K562 (cell line): Measurements from ENCODE around the gene IFRD1. TPM values are rescaled to one million over a fixed set of nuclear protein-coding genes. Genes with fewer than 3 reads are reported as not detected.
A peak's percentile ranks its signal among the peaks of the same experiment; 100 is the strongest.

Experiments used
- ATAC-seq: fragments of 200-7000 bp; cut with Tn5 transposase; 3 replicates; pipeline ENCODE4 v1.9.1; 2020; ENCODE audit warnings: moderate library complexity
- BruUV-seq: library from RNA; stranded (reverse); fragments of 400-500 nt; replicated peaks from 2 replicates; lab custom pipeline; 2021; lab: Mats Ljungman, UMichigan
- CTCF ChIA-PET: fragments of 300-600 bp; formaldehyde crosslinking; extraction: SDS; loops from one replicate; lab custom pipeline; 2021; ENCODE audit warnings: low intra/inter-chr PET ratio; lab: Yijun Ruan, JAX
- POLR2A ChIA-PET: fragments of 300-600, 350-650 bp; sonication (Branson Sonifier 250); formaldehyde crosslinking; extraction: SDS; loops from one replicate; lab custom pipeline; 2021; ENCODE audit warnings: antibody characterized with exemption, inconsistent platforms; lab: Yijun Ruan, JAX
- DNase-seq, 4 experiments: peaks; one replicate each; pipeline versions ENCODE4 v3.0.0 to v3.0.0-alpha.2; 2011 to 2018; ENCODE audit warnings: low spot score in 3 of 4, mixed read lengths in 3 of 4; ENCODE audit errors: extremely low read depth in 1 of 4
- FAIRE-seq: peaks from 2 replicates; lab custom pipeline; 2011; peaks lifted over from hg19 to GRCh38; lab: Jason Lieb, UNC
- H2AFZ ChIP-seq: 2 replicates; pipeline ENCODE4 v1.6.0; 2011; ENCODE audit warnings: low read depth, low read length, control low read depth, inconsistent platforms
- H3K27ac ChIP-seq: fragments of 200-600 bp; 3 replicates; pipeline ENCODE4 v1.8.0; 2011; ENCODE audit warnings: low read depth, mild to moderate bottlenecking, control low read depth, inconsistent platforms, low read length, moderate library complexity, mixed read lengths; ENCODE audit errors: extremely low read depth
- H3K27me3 ChIP-seq, 2 experiments: fragments of 300-600 bp in 1 of 2; 2 replicates in 1 of 2; 3 replicates in 1 of 2; pipeline versions ENCODE4 v1.6.0 to v1.8.0; 2011; ENCODE audit warnings: inconsistent platforms in 2 of 2, low read length in 2 of 2, mild to moderate bottlenecking in 1 of 2, mixed read lengths in 1 of 2, moderate library complexity in 1 of 2; ENCODE audit not compliant: control insufficient read depth in 2 of 2, insufficient read depth in 2 of 2
- H3K36me3 ChIP-seq: fragments of 300-600 bp; 3 replicates; pipeline ENCODE4 v1.8.0; 2011; ENCODE audit warnings: mild to moderate bottlenecking, low read length, inconsistent platforms; ENCODE audit not compliant: control insufficient read depth, insufficient read depth
- H3K4me1 ChIP-seq, 2 experiments: fragments of 200-600 bp in 1 of 2; replicated peaks in 1 of 2; 2 replicates in 1 of 2; 3 replicates in 1 of 2; pipeline versions ENCODE4 v1.5.1 to v1.8.0; 2011; ENCODE audit warnings: inconsistent platforms in 2 of 2, low read length in 2 of 2, mild to moderate bottlenecking in 1 of 2, mixed read lengths in 1 of 2, moderate library complexity in 1 of 2; ENCODE audit not compliant: control insufficient read depth in 2 of 2, insufficient read depth in 2 of 2
- H3K4me2 ChIP-seq: 2 replicates; pipeline ENCODE4 v1.6.1; 2011; ENCODE audit warnings: low read length, control low read depth, inconsistent platforms, mixed read lengths; ENCODE audit not compliant: insufficient read depth
- H3K4me3 ChIP-seq: fragments of 200-600 bp; sonication (generic), shearing (Covaris generic); 2 replicates; pipeline ENCODE4 v1.5.1; 2016; ENCODE audit warnings: control low read depth, inconsistent platforms
- H3K79me2 ChIP-seq: fragments of 200-600 bp; 3 replicates; pipeline ENCODE4 v1.8.0; 2011; ENCODE audit warnings: low read length, inconsistent platforms; ENCODE audit not compliant: control insufficient read depth, insufficient read depth
- H3K9ac ChIP-seq, 2 experiments: 2 replicates each; pipeline versions ENCODE4 v1.6.0 to v1.6.1; 2011; ENCODE audit warnings: low read depth in 2 of 2, low read length in 2 of 2, control low read depth in 1 of 2, inconsistent platforms in 1 of 2, mild to moderate bottlenecking in 1 of 2, mixed read lengths in 1 of 2; ENCODE audit not compliant: insufficient read depth in 1 of 2
- H3K9me1 ChIP-seq: one replicate; pipeline ENCODE4 v1.6.0; 2011; ENCODE audit warnings: inconsistent platforms, mild to moderate bottlenecking, low read length, moderate library complexity; ENCODE audit not compliant: control insufficient read depth, insufficient read depth
- H3K9me3 ChIP-seq: replicated peaks from 2 replicates; pipeline ENCODE4 v1.5.1; 2011; ENCODE audit warnings: low read depth, low read length, inconsistent platforms; ENCODE audit not compliant: control insufficient read depth, insufficient read depth
- H4K20me1 ChIP-seq: replicated peaks from 2 replicates; pipeline ENCODE4 v1.6.1; 2011; ENCODE audit warnings: low read length, inconsistent platforms, mixed read lengths; ENCODE audit not compliant: control insufficient read depth, insufficient read depth
- BACH1 ChIP-seq: fragments of 200-800 bp; sonication (Bioruptor generic); IDR thresholded peaks from 2 replicates; pipeline ENCODE4 v1.6.1; 2016; ENCODE audit warnings: missing genetic modification characterization, missing compliant biosample characterization
- HMG20B ChIP-seq: fragments of 250-450 bp; sonication (Bioruptor Pico); IDR thresholded peaks from 2 replicates; pipeline ENCODE4 v1.5.0; 2021; ENCODE audit warnings: mild to moderate bottlenecking
- WGBS: fragments of 100-300 bp; shearing (Covaris generic); methylation state at CpG from one replicate; pipeline ENCODE4 v1.1.6; 2016; ENCODE audit warnings: low coverage, mixed read lengths; ENCODE audit not compliant: insufficient coverage; ENCODE audit errors: missing lambda C conversion rate; 5-methylcytosine and 5-hydroxymethylcytosine counted together
- in situ Hi-C: fragments of 300-500 bp; cut with MboI; formaldehyde crosslinking; loops from 4 replicates; pipeline ENCODE4 v1.15.0; 2018; ENCODE audit warnings: inconsistent platforms, mixed read lengths
- intact Hi-C: fragments of 100-400 bp; cut with micrococcal nuclease; formaldehyde crosslinking; loops from 2 replicates; pipeline ENCODE4 v1.14.2; 2022
- polyA plus RNA-seq, 8 experiments: library from polyadenylated mRNA; depleted of rRNA in 4 of 8; stranded (reverse) in 5 of 8; unstranded in 3 of 8; fragments of >200 nt; fragmentation: Nextera tagmentation in 2 of 8; fragmentation: Illumina TruSeq in 1 of 8; extraction: Ambion mirVana in 2 of 8; extraction: Trizol in 1 of 8; gene quantifications; 2 replicates each; pipeline versions ENCODE4 v1.2.1 to v1.2.3, GENCODE V29; 2011 to 2014; ENCODE audit warnings: inconsistent platforms in 1 of 8, missing spikeins in 1 of 8
- total RNA-seq, 7 experiments: library from RNA; depleted of rRNA in 6 of 7; stranded (reverse); fragments of >200 nt in 6 of 7; fragmentation: Illumina TruSeq in 2 of 7; extraction: Trizol in 2 of 7; gene quantifications; 2 replicates each; pipeline versions ENCODE4 v1.2.1 to v1.2.3, GENCODE V29; 2011 to 2021; ENCODE audit warnings: low replicate concordance in 1 of 7
- TF ChIP-seq, protein P1 (sequence below), 2 experiments: fragments of 250-450 bp in 1 of 2; fragments of 450-650 bp in 1 of 2; sonication (Bioruptor Pico) in 1 of 2; IDR thresholded peaks; 2 replicates each; pipeline versions ENCODE4 v1.6.1 to v1.8.0; 2016 to 2021; ENCODE audit warnings: mild to moderate bottlenecking in 2 of 2, moderate library complexity in 2 of 2, missing compliant biosample characterization in 1 of 2, missing genetic modification characterization in 1 of 2

IFRD1 gene
- total and polyA plus RNA-seq, 9 of the 15 experiments (the other 6 are each of a cell fraction or from before 2014, with no cell fraction given) = 27.6 to 81.8 (median 68.1) TPM

DNA sequence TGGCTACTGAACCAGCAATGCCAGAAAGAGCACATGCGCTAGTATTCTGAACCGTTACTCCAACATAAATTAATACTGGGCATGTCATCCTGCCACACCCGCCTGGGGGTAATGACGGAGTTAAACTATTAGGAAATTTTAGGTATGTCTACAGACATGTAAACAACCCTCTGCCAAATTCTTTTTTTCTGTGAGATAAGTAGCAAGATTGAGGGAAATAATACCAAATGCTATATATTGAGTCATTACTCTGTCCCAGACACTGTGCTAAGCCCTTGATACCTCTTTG lies 37.9 kb downstream of the IFRD1 start:
- Histone ChIP-seq H4K20me1 (no peaks in the 10 kb centered on the region), H3K9me1 (no peaks in the 10 kb centered on the region), H2AFZ (no peak overlapping the region), H3K4me3 (no peak overlapping the region), H3K27ac (no peak overlapping the region), H3K9me3 (no peaks in the 10 kb centered on the region), H3K4me1 (peaks cover 4 to 18% of the 10 kb centered on the region in 2 experiments; a peak in 4 of 5 replicates), H3K27me3 (no peaks in the 10 kb centered on the region; a peak in 1 of 5 replicates), H3K4me2 (no peak overlapping the region), H3K36me3 (no peaks in the 10 kb centered on the region), H3K79me2 (no peaks in the 10 kb centered on the region), H3K9ac (no peak overlapping the region)
- ATAC-seq (no peak), DNase-seq (no peak), FAIRE-seq (no peak)
- intact Hi-C loops = no loop called here
- ChIA-PET POLR2A (no interaction called here), CTCF (no interaction called here)
- in situ Hi-C loops = no loop called here
- no TSS peak for BruUV-seq
- TF ChIP-seq BACH1 (tag) = no peak
- TF ChIP-seq, protein P1, sequence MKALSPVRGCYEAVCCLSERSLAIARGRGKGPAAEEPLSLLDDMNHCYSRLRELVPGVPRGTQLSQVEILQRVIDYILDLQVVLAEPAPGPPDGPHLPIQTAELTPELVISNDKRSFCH (CRISPR knock-in tag; IDR thresholded peaks at IDR 0.05) = no peak
- TF ChIP-seq, protein P1 (tag; IDR thresholded peaks at IDR 0.05) = 0 out of 2 replicates have a peak, but pooled peaks have one; percentile 25
- WGBS = 59% methylated on average over 4 of the region's 4 CpGs

DNA sequence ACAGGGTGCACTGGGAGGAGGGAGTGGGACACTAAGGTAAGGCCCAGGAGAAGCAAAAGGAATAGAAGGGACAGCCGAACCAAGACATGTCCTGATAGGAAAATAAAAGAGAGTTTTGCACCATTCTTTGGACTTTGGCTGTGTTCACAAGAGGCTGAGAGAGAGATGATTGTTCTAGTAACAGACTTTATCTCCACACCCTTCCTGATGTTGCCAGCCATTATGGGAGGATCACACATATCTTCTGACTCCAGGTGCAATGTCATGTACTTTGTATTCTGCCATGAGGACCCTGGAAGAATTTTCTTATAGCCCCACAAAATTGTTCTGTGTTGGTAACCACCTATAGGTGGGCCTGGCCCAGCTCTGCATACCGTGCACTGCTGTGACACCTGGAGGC lies 41.9 kb downstream of the IFRD1 start:
- H3K9me1 ChIP-seq = no peaks in the 10 kb centered on the region
- in situ Hi-C loops = loop anchor here (5.0 kb wide), 1 partner anchor 750 kb away; no protein-coding TSS in a partner anchor
- H3K79me2 ChIP-seq = no peaks in the 10 kb centered on the region
- no peak for DNase-seq
- no peak overlapping the region for H2AFZ ChIP-seq
- no peaks in the 10 kb centered on the region for H3K36me3 ChIP-seq
- no peak overlapping the region for H3K9ac ChIP-seq
- 8% methylated on average over 2 of the region's 2 CpGs for WGBS
- ChIA-PET CTCF (no interaction called here), POLR2A (no interaction called here)
- TF ChIP-seq HMG20B (CRISPR knock-in tag) = no peak
- FAIRE-seq = no peak
- H3K4me3 ChIP-seq = no peak overlapping the region
- H3K27ac ChIP-seq = no peak overlapping the region
- no TSS peak for BruUV-seq
- peaks cover 0 to 8% of the 10 kb centered on the region in 2 experiments; a peak in 3 of 5 replicates for H3K4me1 ChIP-seq
- no peaks in the 10 kb centered on the region for H3K9me3 ChIP-seq
- no peak overlapping the region for H3K4me2 ChIP-seq
- ATAC-seq = no peak
- peaks cover 9 to 13% of the 10 kb centered on the region in 2 experiments for H3K27me3 ChIP-seq
- intact Hi-C loops = loop anchor here (5.0 to 10.0 kb wide), 3 partner anchors 75 to 637 kb away; partner anchors contain the start of genes DOCK4 and ZNF277
- H4K20me1 ChIP-seq = no peaks in the 10 kb centered on the region
